ENCODE results near the gene FOXO1. TPM values are rescaled to one million over a fixed set of nuclear protein-coding genes. Genes with fewer than 3 reads are reported as not detected.
A peak's percentile ranks its signal among the peaks of the same experiment; 100 is the strongest.

Gene FOXO1
- total and polyA plus RNA-seq, 2 of the 13 experiments (the other 11 are each of a cell fraction or from before 2014, with no cell fraction given): 8.1 to 13.1 TPM

DNA sequence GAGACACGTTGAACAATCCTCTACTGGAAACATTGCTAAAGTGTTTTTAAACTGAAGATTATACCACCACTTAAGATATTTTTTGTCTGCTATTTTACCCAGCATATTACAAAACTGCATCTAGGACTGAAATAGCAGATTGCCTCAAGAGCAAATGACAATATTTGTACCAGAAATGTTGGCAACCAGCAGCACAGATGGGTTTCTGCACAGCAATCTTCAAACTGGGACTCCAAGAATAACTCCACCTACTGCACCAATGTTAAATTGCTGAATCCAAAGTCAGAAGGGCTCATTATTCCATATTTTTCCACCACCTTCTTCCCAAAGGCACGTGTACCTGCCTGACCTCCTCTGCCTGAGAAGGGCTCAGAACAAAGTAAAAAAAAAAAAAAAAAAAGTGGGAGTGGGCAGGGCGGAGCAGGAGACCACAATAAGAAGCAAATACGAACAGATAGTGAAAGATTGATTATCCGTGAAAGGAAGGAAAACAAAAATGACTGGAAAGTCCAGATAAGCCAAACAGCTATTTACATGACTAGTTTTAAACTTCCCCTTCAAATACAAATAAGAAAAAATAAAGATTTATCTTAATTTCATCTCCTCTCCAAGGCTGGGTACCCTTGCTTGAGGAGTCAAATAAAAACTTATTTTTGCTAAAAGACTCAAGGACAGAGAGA lies 79.4 kb downstream of the FOXO1 start:
- H3K9ac ChIP-seq (ENCODE audit: insufficient read depth, low read depth, low read length): no peak overlapping the region
- ChIA-PET CTCF (ENCODE audit: low intra/inter-chr PET ratio, low total read pairs) (no interaction called here), POLR2A (no interaction called here)
- H3K27me3 ChIP-seq (ENCODE audit: control insufficient read depth in 1 of 2, insufficient read depth in 2 of 2, low read length in 2 of 2): no peaks in the 10 kb centered on the region
- BruUV-seq (replicated peaks): no TSS peak
- FAIRE-seq: no peak
- intact Hi-C loops (cut with micrococcal nuclease; ENCODE audit: unreplicated experiment): no loop called here
- H3K4me1 ChIP-seq (ENCODE audit: insufficient read depth, low read length): peaks cover 63% of the 10 kb centered on the region
- no peak overlapping the region for H3K27ac ChIP-seq (ENCODE audit: extremely low read length, insufficient read depth, low read length)
- ATAC-seq: no peak
- no peak overlapping the region for H3K4me3 ChIP-seq (replicated peaks in 1 of 3; ENCODE audit: insufficient read depth in 1 of 3, low read depth in 2 of 3, low read length in 3 of 3)
- no peak for DNase-seq (ENCODE audit: low spot score)
- no peaks in the 10 kb centered on the region; a peak in 1 of 5 replicates for H3K36me3 ChIP-seq (replicated peaks in 1 of 2; ENCODE audit: control insufficient read depth in 1 of 2, insufficient read depth in 2 of 2, low read length in 2 of 2)
- no peak for TF ChIP-seq KAT7 (CRISPR knock-in tag; IDR thresholded peaks at IDR 0.05; ENCODE audit: borderline replicate concordance)
- TF ChIP-seq, protein P1, sequence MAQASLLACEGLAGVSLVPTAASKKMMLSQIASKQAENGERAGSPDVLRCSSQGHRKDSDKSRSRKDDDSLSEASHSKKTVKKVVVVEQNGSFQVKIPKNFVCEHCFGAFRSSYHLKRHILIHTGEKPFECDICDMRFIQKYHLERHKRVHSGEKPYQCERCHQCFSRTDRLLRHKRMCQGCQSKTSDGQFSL (CRISPR knock-in tag; IDR thresholded peaks at IDR 0.05): no peak
- no peak for TF ChIP-seq MBNL3 (CRISPR knock-in tag; conservative IDR thresholded peaks at IDR 0.05)
- no peak for TF ChIP-seq NR2C2 (CRISPR knock-in tag; IDR thresholded peaks at IDR 0.05; ENCODE audit: borderline replicate concordance)
- no peak overlapping the region for H3K4me2 ChIP-seq (ENCODE audit: low read depth, low read length)
- 95% methylated on average over 5 of the region's 5 CpGs for WGBS (ENCODE audit: low lambda C conversion rate)
- in situ Hi-C loops (cut with HindIII; ENCODE audit: extremely low pct_ligation_motif_present, low pct_unique_long_range_greater_than_20kb): no loop called here
- peaks cover 12% of the 10 kb centered on the region for H3K9me3 ChIP-seq (ENCODE audit: low read length)
- H2AFZ ChIP-seq (ENCODE audit: low read length): no peak overlapping the region
- peaks cover 99% of the 10 kb centered on the region for H3K79me2 ChIP-seq (ENCODE audit: insufficient read depth, low read length)
- peaks cover 68% of the 10 kb centered on the region for H4K20me1 ChIP-seq (ENCODE audit: insufficient read depth, low read length)

DNA sequence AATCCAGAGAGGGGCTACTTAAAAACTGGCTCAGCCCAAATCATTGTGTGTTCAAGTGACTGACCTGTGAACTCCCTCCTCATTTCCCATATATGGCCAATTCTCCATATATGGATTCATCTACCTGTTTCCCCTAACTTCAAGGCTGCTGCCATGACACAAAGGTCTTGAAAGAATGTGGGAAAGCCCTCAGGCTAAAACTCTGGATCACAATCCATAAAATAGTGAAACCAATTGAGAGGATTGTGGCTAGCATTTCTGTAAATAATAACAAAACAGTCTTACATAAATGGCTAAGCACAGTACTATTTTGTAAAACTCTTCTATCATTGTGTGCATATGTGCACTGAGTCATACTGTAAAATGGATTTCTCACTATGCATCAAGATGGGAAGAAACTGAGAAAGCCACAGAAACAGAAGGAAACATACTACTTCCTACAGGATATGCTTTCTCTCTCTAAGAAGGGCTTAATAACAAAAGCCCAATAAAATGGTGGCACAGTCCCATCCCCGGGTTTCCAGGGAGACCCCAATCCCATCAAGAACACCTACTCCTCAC lies 80.5 kb downstream of the FOXO1 start:
- H3K27ac ChIP-seq (ENCODE audit: extremely low read length, insufficient read depth, low read length): no peak overlapping the region
- peaks cover 68% of the 10 kb centered on the region for H4K20me1 ChIP-seq (ENCODE audit: insufficient read depth, low read length)
- no peak overlapping the region for H2AFZ ChIP-seq (ENCODE audit: low read length)
- ChIA-PET CTCF (ENCODE audit: low intra/inter-chr PET ratio, low total read pairs) (no interaction called here), POLR2A (no interaction called here)
- TF ChIP-seq, protein P2, sequence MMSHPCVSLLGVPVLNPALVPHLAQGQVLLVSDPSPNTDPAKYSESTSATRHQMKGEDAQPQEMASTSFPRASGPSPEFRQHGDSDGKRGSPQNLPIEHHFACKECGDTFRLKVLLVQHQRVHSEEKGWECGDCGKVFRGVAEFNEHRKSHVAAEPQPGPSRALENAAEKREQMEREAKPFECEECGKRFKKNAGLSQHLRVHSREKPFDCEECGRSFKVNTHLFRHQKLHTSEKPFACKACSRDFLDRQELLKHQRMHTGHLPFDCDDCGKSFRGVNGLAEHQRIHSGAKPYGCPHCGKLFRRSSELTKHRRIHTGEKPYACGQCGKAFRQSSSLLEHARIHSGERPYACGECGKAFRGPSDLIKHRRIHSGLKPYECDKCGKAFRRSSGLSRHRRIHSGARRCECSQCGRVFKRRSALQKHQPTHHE (CRISPR knock-in tag; IDR thresholded peaks at IDR 0.05; ENCODE audit: borderline replicate concordance): no peak
- TF ChIP-seq PHF21A (CRISPR knock-in tag; IDR thresholded peaks at IDR 0.05): no peak
- TF ChIP-seq SRF (IDR thresholded peaks at IDR 0.05; ENCODE audit: low read depth, low read length): peak; percentile 93
- TF ChIP-seq ZMYM3 (CRISPR knock-in tag; IDR thresholded peaks at IDR 0.05): no peak
- TF ChIP-seq RFX5 (IDR thresholded peaks at IDR 0.05; ENCODE audit: low read depth, low read length): no peak
- TF ChIP-seq HOXA3 (CRISPR knock-in tag; IDR thresholded peaks at IDR 0.05): no peak
- TF ChIP-seq SP4 (CRISPR knock-in tag; IDR thresholded peaks at IDR 0.05): no peak
- no peak for TF ChIP-seq KLF12 (CRISPR knock-in tag; IDR thresholded peaks at IDR 0.05; ENCODE audit: borderline replicate concordance)
- H3K79me2 ChIP-seq (ENCODE audit: insufficient read depth, low read length): peaks cover 99% of the 10 kb centered on the region
- 100% methylated on average over 1 of the region's 1 CpG for WGBS (ENCODE audit: low lambda C conversion rate)
- H3K9ac ChIP-seq (ENCODE audit: insufficient read depth, low read depth, low read length): no peak overlapping the region
- intact Hi-C loops (cut with micrococcal nuclease; ENCODE audit: unreplicated experiment) (no loop called here), in situ Hi-C loops (cut with HindIII; ENCODE audit: extremely low pct_ligation_motif_present, low pct_unique_long_range_greater_than_20kb) (no loop called here)
- peaks cover 65% of the 10 kb centered on the region for H3K4me1 ChIP-seq (ENCODE audit: insufficient read depth, low read length)
- ATAC-seq (no peak), FAIRE-seq (no peak), DNase-seq (ENCODE audit: low spot score) (no peak)
- no TSS peak for BruUV-seq (replicated peaks)
- H3K27me3 ChIP-seq (ENCODE audit: control insufficient read depth in 1 of 2, insufficient read depth in 2 of 2, low read length in 2 of 2): no peaks in the 10 kb centered on the region
- H3K4me3 ChIP-seq (replicated peaks in 1 of 3; ENCODE audit: insufficient read depth in 1 of 3, low read depth in 2 of 3, low read length in 3 of 3): no peak overlapping the region
- H3K36me3 ChIP-seq (replicated peaks in 1 of 2; ENCODE audit: control insufficient read depth in 1 of 2, insufficient read depth in 2 of 2, low read length in 2 of 2): no peaks in the 10 kb centered on the region; a peak in 1 of 5 replicates
- peaks cover 12% of the 10 kb centered on the region for H3K9me3 ChIP-seq (ENCODE audit: low read length)
- H3K4me2 ChIP-seq (ENCODE audit: low read depth, low read length): no peak overlapping the region
